ENCODE results near the gene LRRC51. TPM values are rescaled to one million over a fixed set of nuclear protein-coding genes. Genes with fewer than 3 reads are reported as not detected.

The LRRC51 gene, protein sequence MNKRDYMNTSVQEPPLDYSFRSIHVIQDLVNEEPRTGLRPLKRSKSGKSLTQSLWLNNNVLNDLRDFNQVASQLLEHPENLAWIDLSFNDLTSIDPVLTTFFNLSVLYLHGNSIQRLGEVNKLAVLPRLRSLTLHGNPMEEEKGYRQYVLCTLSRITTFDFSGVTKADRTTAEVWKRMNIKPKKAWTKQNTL
- total RNA-seq, result 11.6 and 13.5 TPM in 2 replicates
- long read RNA-seq, transcript LRTOMT-201 (6 exons, 2,642 nt), result major isoform, 6 of 11 reads
- long read RNA-seq, partial matches to known transcripts, result 0 of 11 reads
- long read RNA-seq, other reads (novel, unspliced or antisense), result 2 of 11 reads

GRCh38 chr11:72080326-72081183, at the start of gene LRRC51, which contains the start of gene NUMA1:
LRRC51 (plus strand) TSS chr11:72080850; CDS start chr11:72089084, 8,234 bp downstream.
NUMA1 (minus strand) TSS chr11:72080542; CDS start chr11:72035943, 44,599 bp downstream.
- H3K4me3 Mint-ChIP-seq, result peak within 1 kb of the TSS; percentile 96
- peak; percentile 94 for DNase-seq (ENCODE audit: low read depth, low spot score)
- H3K4me1 Mint-ChIP-seq, result peaks cover 38% of the 10 kb centered on the region
- peak within 1 kb of the TSS; percentile 99 for H3K27ac Mint-ChIP-seq (ENCODE audit: unreplicated experiment)
- H3K36me3 Mint-ChIP-seq (ENCODE audit: low read depth), result no peaks in the 10 kb centered on the region
- H3K9me3 Mint-ChIP-seq, result no peaks in the 10 kb centered on the region
- H3K27me3 Mint-ChIP-seq (ENCODE audit: low read depth), result no peaks in the 10 kb centered on the region
- no peak for TF ChIP-seq CTCF (conservative IDR thresholded peaks at IDR 0.05)

GRCh38 chr11:72036687-72037086, 44.0 kb upstream of the LRRC51 start:
- H3K27ac Mint-ChIP-seq (ENCODE audit: unreplicated experiment), result no peak overlapping the region
- DNase-seq (ENCODE audit: low read depth, low spot score), result no peak
- H3K27me3 Mint-ChIP-seq (ENCODE audit: low read depth), result no peaks in the 10 kb centered on the region
- H3K4me3 Mint-ChIP-seq, result no peak overlapping the region
- H3K4me1 Mint-ChIP-seq, result peaks cover 4% of the 10 kb centered on the region
- TF ChIP-seq CTCF (conservative IDR thresholded peaks at IDR 0.05), result no peak
- no peaks in the 10 kb centered on the region for H3K9me3 Mint-ChIP-seq
- H3K36me3 Mint-ChIP-seq (ENCODE audit: low read depth), result peaks cover 3% of the 10 kb centered on the region

- no peaks in the 10 kb centered on the region for H3K9me3 Mint-ChIP-seq
- H3K36me3 Mint-ChIP-seq (ENCODE audit: low read depth), result peaks cover 3% of the 10 kb centered on the region
- no peak overlapping the region for H3K4me3 Mint-ChIP-seq
- TF ChIP-seq CTCF (conservative IDR thresholded peaks at IDR 0.05), result no peak
- H3K27me3 Mint-ChIP-seq (ENCODE audit: low read depth), result no peaks in the 10 kb centered on the region
- peaks cover 4% of the 10 kb centered on the region for H3K4me1 Mint-ChIP-seq
- no peak overlapping the region for H3K27ac Mint-ChIP-seq (ENCODE audit: unreplicated experiment)
- no peak for DNase-seq (ENCODE audit: low read depth, low spot score)
Measured at GRCh38 chr11:72037554-72038311, 42.9 kb upstream of the LRRC51 start.

DNA sequence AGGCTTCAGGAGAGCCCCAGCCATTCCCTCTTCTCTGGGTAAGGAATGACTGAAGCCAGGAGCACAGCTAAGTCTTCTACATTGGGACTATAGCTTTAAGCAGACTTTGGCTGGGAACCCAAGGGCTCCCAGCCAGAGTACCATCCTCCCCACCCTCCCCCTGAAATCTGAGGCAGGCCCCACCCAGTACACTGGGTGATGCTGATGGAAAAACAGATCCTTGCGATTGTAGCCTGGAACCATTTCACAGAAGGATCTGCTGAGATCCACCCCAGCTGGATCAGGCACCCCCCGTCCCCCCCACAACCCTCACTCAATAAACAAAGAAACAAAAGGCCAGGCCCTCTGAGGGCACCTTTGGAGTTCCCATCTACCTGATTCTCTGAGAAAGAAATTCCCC, 42.2 kb upstream of the LRRC51 start:
- Mint-ChIP-seq H3K9me3 (no peaks in the 10 kb centered on the region), H3K36me3 (ENCODE audit: low read depth) (peaks cover 3% of the 10 kb centered on the region), H3K4me3 (no peak overlapping the region), H3K4me1 (peaks cover 4% of the 10 kb centered on the region), H3K27ac (ENCODE audit: unreplicated experiment) (no peak overlapping the region), H3K27me3 (ENCODE audit: low read depth) (no peaks in the 10 kb centered on the region)
- no peak for DNase-seq (ENCODE audit: low read depth, low spot score)
- TF ChIP-seq CTCF (conservative IDR thresholded peaks at IDR 0.05), result no peak

Data from neural crest cell (in vitro differentiated cells).